NCI-H82 (cell line): Measurements from ENCODE around the gene LRRTM4.

Experiments used
- DNase-seq: peaks from one replicate; lab custom pipeline; 2025; lab: John Stamatoyannopoulos, UW

The LRRTM4 gene

GRCh38 chr2:77470096-77470495 is 52.1 kb downstream of the LRRTM4 start:
- DNase-seq: peak; percentile 26

DNA sequence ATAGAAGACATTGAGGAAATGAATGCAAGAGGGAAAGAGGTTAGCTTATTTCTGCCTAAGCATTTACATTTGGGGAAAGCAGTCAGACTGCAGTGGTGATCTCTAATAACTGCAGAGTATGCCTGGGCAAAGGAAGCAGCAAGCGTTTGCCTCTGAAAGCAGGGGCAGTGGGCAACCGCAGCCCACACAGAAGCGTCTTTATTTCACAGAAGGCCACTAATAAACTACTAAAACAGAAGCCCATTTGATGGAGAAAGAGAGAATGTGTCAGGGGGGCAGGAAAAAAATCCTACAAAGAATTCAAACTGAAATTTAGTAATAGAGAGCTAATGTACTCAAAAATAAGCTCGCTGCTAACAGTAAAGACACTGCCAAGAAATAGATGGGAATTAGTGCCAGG is 53.1 kb downstream of the LRRTM4 start:
- no peak for DNase-seq

DNA sequence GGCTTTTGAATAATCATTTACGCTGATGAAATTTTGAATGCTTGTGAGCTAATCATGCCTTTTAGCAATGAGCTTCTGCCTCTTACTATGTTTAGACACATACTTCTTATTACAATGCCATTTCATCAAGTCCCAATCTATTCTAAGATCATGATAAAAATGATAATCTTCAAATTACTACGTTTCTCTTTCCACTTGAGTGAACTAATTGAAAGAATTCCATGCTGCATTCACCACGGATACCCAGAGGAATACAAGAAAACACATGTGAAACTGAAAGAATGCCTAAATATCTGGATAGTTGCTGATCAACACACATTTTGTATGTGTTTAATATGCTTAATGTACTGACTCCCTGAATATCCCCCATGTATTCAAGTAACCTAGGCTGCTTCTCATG is 62.3 kb downstream of the LRRTM4 start:
- DNase-seq: no peak

DNA sequence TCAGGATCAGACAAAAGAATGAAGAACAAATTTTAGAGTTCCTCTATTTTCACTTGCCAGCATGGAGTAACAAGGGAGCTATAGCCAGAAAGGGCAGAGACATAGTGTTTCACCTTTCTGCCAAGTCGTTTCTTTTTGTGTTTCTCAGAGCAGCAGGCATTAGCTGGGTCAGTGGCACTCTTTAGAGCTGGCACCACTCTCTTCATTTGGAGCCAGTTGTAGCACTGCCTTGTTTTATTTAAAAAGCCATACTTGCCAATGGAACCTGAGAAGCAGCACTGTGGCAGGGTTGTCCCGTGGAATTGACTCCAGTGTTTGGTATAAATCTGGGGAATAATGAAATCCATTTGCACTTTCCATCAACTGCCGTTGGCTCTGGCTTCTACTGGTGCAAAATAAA is 64.0 kb downstream of the LRRTM4 start:
- no peak for DNase-seq

- no peak for DNase-seq
Observed at GRCh38 chr2:77457665-77458064, 64.5 kb downstream of the LRRTM4 start.

GRCh38 chr2:77443076-77443475 is 79.1 kb downstream of the LRRTM4 start:
- DNase-seq: no peak

GRCh38 chr2:77434880-77435279 is 87.3 kb downstream of the LRRTM4 start:
- no peak for DNase-seq

- no peak for DNase-seq
Observed at GRCh38 chr2:77428946-77429345, 93.2 kb downstream of the LRRTM4 start.

- no peak for DNase-seq
Observed at GRCh38 chr2:77421971-77422370, 100.2 kb downstream of the LRRTM4 start.

- no peak for DNase-seq
Observed at GRCh38 chr2:77418537-77418936, 103.6 kb downstream of the LRRTM4 start.

DNA sequence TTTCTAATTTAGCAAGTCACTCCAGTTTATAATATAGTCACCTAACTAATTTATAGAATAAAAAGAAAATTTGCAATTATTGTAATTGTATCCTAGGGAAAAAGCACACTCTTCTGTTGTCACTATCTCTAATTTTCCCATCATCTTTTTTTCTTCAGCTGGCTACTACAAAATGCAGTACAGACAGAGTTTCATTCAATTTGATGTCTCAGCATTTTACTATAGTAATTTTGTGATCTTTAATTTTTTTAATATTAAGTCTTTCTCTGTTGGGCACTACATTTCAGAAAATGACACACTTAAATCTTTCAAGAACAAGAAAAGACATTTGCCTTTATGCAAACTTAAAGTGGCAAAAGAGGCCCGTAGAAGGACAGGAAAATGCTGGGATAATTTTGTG is 118.0 kb downstream of the LRRTM4 start:
- DNase-seq: no peak

DNA sequence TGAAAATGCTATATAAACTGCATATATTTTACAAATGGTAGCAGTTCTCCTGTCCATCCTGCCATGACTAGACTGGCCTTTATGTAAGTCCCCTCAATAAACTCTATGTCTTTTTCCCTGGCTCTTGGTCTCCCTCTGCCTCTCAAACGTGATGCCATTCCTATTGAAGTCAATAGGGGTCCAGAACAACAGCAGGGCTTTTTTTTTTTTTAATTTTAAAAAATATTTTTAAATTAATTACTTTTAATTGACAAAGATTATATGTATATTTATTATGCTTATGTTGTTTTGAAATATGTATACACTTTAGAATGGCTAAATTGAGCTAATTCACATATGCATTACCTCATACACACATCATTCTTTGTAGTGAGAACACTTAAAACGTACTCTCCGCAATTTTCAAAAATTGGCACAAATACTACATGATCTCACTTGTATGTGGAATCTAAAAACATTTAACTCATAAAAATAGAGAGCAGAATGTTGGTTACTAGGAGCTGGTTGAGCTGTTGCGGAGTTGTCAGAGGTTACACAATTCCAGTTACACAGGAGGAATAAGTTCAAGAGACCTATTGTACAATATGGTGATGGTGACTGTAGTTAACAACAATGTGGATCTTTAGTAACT is 123.1 kb downstream of the LRRTM4 start:
- no peak for DNase-seq

DNA sequence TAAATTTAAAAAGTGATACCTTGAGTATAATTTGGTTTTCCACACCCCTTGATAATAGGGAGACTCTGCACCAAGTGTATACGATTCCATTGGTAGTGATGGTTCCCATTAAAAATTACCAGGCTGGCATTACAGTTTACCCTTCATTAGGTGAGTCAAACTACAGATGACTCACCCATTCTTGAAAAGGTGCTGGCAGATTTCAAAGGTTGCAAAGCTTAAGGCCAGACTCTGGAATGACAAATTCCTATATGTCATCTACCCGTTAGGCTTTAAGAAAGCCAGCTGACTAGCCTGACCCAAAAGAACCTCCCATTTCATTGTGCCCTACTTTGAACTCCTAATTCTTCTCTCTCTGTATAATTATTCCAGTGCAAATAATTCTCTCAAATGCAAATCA is 124.4 kb downstream of the LRRTM4 start:
- no peak for DNase-seq

DNA sequence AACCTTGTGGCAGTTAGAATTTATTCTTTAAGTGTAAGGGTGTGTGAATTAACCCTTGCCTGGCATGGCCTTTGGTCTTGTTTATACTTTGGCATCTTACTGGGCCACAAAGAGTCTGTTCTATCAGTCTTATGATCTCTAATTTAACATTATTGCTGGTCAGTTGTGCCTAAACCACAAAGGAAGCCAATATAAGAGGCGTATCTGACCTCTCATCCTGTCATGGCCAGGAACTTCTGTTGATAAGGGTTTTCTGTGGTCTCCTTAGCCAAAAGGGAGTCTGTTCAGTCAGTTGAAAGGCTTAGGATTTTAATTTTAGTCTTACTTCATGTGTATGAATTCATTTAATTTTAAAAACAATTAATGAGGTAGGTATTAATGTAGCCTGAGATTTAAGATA is 127.2 kb downstream of the LRRTM4 start:
- no peak for DNase-seq

GRCh38 chr2:77391119-77391518 is 131.1 kb downstream of the LRRTM4 start:
- DNase-seq: no peak

- no peak for DNase-seq
Observed at GRCh38 chr2:77387324-77387723, 134.9 kb downstream of the LRRTM4 start.

- DNase-seq: no peak
Observed at GRCh38 chr2:77372636-77373035, 149.5 kb downstream of the LRRTM4 start.

GRCh38 chr2:77370511-77370910 is 151.7 kb downstream of the LRRTM4 start:
- DNase-seq: no peak

DNA sequence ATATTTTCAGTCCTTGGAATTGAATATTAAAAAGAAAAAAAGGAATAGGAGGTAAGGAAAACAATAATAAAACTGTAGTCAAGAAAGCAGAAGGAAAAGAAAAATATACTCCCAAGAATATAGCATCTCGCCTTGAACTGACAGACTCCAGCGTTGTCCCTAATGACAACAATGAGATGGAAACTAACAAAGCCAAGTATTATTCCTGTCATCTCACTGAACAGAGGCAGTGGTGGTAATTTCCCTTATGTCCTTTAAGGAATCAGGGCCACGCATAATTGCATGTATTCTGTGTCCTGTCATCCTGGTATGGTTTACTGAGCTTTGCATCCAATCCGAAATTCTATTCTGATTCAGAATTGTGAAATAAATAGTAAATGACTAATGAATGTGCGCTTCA is 158.9 kb downstream of the LRRTM4 start:
- no peak for DNase-seq

DNA sequence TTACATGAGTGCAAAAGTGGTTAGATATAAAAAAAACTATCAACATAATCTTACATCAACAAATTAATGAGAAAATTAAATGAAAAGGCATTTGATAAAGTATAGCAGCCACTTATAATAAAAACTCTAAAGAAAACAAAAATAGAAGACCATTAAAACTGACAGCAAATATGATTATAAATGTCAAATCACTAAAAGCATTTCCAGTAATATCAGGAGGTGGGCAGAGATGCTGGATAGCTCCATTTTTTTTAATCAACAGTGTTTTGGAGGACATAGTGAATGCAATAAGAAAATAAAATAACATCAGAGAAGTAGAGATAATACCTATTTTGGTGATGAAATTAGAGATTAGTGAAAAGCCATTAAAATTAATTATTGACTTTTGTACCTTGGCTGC is 173.4 kb downstream of the LRRTM4 start:
- DNase-seq: no peak

- DNase-seq: no peak
Observed at GRCh38 chr2:77336013-77336412, 186.2 kb downstream of the LRRTM4 start.

DNA sequence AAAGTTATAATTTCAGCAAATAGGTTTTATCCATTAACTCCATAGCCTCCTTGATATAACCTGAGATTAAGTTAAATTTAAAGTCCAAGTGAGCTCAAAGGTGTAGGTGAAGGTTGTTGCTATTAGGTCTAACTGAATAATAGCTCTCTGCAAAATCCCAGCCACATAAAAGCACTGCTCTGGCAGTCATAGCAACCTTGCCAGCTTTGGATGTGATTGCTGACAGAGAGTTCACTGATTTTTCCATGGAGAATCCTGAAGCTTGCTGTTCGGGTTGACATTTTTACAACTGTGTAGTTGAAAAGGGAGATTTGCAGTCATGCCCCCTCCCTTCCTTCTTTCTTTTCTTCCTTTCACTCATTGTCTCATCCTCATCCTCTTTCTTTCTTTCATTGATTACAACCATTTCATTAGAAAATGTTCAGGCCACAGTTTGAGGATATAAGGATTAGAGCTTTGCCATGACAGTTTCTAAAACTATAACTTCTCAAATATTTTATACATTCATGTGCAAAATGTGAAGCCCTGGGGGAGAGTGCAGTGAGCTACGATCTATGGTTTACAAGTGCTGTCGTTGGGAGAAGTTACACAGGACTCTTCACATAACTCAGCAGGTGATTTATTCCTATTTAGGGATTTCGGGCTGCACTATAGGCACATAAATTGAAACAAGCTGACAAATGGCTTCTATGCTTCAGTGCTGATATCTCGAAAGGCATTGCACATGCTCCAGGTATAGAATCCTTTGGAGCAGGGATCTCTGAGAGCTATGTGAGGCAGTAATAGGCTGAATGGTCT is 193.8 kb downstream of the LRRTM4 start:
- no peak for DNase-seq

- no peak for DNase-seq
Observed at GRCh38 chr2:77325395-77325794, 196.8 kb downstream of the LRRTM4 start.

GRCh38 chr2:77322431-77322830 is 199.7 kb downstream of the LRRTM4 start:
- no peak for DNase-seq
